GM18511 (cell line): ENCODE data around the gene ENDOG.
"Not testable (repeated sequence)": the region's sequence is repeated elsewhere in the genome, so short reads cannot be mapped to it uniquely, and the experiment has no call there.

Experiments used
- ATAC-seq: cut with Tn5 transposase; IDR thresholded peaks from one replicate; pipeline ENCODE4 v1.9.1; 2021; ENCODE audit warnings: mild to moderate bottlenecking, moderate library complexity; ENCODE audit not compliant: unreplicated experiment

The ENDOG gene

GRCh38 chr9:128828267-128828666 lies 10.0 kb downstream of the ENDOG start:
- no peak for ATAC-seq

GRCh38 chr9:128828719-128829452 lies 10.6 kb downstream of the ENDOG start:
- no peak for ATAC-seq

- ATAC-seq: peak; percentile 98
These were observed 11.4 kb downstream of the ENDOG start, which contains the start of gene SPOUT1 for GRCh38 chr9:128829477-128830251. Gene SPOUT1 (minus strand): TSS chr9:128829794. CDS start chr9:128829780, 14 bp downstream.

GRCh38 chr9:128833696-128834095 lies 15.4 kb downstream of the ENDOG start:
- no peak for ATAC-seq

GRCh38 chr9:128835246-128836210 lies 17.2 kb downstream of the ENDOG start:
- ATAC-seq: no peak

GRCh38 chr9:128836509-128837145 lies 18.3 kb downstream of the ENDOG start:
- ATAC-seq: no peak

GRCh38 chr9:128838338-128838737 lies 20.0 kb downstream of the ENDOG start:
- ATAC-seq: no peak

GRCh38 chr9:128840524-128840923 lies 22.2 kb downstream of the ENDOG start:
- no peak for ATAC-seq

- no peak for ATAC-seq
These were observed 23.6 kb downstream of the ENDOG start for GRCh38 chr9:128841694-128842492.

GRCh38 chr9:128843171-128843570 lies 24.9 kb downstream of the ENDOG start:
- not testable (repeated sequence) for ATAC-seq

GRCh38 chr9:128845186-128845931 lies 27.1 kb downstream of the ENDOG start:
- ATAC-seq: no peak

GRCh38 chr9:128846680-128847030 lies 28.4 kb downstream of the ENDOG start:
- ATAC-seq: no peak

GRCh38 chr9:128847803-128848202 lies 29.5 kb downstream of the ENDOG start:
- ATAC-seq: no peak

GRCh38 chr9:128851024-128851423 lies 32.7 kb downstream of the ENDOG start:
- ATAC-seq: not testable (repeated sequence)

- not testable (repeated sequence) for ATAC-seq
These were observed 33.7 kb downstream of the ENDOG start for GRCh38 chr9:128851779-128852600.

GRCh38 chr9:128852646-128853045 lies 34.3 kb downstream of the ENDOG start:
- not testable (repeated sequence) for ATAC-seq

- ATAC-seq: not testable (repeated sequence)
These were observed 36.2 kb downstream of the ENDOG start for GRCh38 chr9:128854454-128854853.

- not testable (repeated sequence) for ATAC-seq
These were observed 40.2 kb downstream of the ENDOG start for GRCh38 chr9:128858476-128858875.
